RKO (cell line): Measurements from ENCODE around the gene RAB42.
"Not testable (repeated sequence)": the region's sequence is repeated elsewhere in the genome, so short reads cannot be mapped to it uniquely, and the experiment has no call there.

Experiments
- DNase-seq: peaks from one replicate; pipeline ENCODE4 v3.0.0-alpha.2; 2016; ENCODE audit warnings: low spot score

Gene RAB42

DNA sequence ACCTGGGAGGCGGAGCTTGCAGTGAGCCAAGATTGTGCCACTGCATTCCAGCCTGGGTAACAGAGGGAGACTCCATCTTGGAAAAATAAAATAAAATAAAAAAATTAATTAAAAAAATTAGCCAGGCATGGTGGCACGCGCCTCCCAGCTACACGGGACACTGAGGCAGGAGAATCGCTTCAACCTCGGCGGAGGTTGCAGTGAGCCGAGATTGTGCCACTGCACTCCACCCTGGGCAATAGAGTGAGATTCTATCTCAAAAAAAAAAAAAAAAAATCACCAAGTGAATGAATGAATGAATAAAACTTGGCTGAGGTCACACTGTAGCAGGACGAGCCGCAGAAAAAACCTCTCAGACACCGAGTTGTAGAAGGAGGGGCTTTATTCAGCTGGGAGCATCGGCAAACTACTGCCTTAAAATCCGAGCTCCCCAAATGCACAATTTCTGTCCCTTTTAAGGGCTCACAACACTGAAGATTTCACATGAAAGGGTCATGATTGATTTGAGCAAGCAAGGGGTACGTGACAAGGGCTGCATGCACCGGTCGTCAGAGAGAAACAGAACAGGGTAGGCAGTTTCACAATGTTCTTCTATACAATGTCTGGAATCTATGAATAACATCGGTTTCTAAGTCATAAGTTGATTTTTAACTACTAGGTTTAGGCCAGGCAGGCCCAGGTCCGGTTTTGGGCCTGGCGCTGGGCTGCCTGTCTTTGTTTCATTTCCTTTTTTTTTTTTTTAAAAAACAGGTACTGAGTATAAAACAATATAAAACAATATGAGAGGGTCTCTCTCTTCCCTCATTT is 5.3 kb upstream of the RAB42 start:
- DNase-seq: not testable (repeated sequence)

DNA sequence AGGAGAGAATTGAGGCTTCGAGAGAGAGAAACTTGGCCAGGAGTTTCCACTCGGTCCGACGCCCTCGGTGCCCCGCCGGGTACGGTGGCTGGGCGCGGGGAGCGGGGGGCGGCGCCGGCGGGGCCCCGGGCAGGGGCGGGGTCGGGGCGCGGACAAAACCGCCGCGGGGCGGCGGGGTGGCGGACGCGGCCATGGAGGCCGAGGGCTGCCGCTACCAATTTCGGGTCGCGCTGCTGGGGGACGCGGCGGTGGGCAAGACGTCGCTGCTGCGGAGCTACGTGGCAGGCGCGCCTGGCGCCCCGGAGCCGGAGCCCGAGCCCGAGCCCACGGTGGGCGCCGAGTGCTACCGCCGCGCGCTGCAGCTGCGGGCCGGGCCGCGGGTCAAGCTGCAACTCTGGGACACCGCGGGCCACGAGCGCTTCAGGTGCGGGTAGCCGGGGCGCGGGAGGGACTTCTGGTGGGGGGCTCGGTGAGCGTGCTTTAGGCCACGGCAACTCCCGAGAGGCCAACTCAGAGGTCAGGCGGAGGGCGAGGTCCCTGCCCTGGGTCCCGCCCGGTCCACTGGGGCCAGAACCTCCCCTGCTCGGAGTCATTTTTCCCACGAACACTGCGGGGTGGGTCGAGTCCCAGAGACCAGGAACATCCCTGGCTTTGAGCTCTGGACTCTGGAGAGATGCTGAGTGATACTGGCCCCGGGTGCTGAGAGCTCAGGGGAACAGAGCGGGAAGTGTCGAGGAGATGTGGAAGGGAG is 431 bp downstream of the RAB42 start:
- DNase-seq: no peak

DNA sequence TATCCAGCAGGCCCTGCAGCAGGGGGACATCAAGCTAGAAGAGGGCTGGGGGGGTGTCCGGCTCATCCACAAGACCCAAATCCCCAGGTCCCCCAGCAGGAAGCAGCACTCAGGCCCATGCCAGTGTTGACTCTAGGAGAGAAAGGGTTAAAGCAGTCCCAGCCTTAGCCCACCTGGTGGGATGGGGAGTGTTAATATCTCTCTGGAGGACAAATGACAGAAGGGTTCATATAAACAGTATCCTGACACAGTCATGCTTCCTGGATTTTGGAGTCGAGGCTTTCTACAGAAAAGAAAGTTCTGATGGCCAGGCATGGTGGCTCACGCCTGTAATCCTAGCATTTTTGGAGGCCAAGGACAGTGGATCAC is 1.9 kb downstream of the RAB42 start:
- DNase-seq: not testable (repeated sequence)

DNA sequence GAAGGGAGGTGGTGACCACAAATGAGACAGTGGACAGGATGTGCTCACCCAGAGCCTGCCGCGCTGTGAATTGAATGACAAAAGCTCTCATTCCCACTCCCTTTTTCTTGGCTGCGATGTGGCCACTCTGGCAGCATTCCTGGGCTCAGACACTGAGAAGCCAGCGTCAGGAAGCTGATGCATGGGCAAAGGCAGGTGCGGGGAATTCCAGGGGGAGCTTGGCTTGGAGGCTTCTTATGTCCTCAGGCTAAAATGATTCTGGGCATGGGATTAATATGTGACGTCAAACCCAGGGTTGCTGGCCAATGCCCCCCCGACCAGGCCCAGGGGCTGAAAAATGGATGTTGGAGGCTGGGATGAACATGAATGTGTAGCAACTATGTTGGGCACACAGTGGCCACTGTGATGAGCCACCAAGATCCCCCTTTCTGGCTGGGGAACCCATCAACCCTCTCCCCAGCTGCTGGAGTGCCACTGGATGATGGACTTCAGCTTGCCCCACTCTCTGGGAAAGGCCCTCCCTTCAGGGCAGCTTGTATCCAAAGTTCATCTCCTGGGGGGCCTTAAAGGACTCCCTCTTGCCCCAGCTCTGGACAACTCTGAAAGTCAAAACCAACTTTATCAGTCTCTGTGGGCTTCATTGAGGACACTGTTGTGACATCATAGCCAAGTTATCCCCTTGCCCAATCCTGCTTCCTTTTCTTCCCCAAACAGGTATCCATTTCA is 2.8 kb downstream of the RAB42 start:
- not testable (repeated sequence) for DNase-seq

DNA sequence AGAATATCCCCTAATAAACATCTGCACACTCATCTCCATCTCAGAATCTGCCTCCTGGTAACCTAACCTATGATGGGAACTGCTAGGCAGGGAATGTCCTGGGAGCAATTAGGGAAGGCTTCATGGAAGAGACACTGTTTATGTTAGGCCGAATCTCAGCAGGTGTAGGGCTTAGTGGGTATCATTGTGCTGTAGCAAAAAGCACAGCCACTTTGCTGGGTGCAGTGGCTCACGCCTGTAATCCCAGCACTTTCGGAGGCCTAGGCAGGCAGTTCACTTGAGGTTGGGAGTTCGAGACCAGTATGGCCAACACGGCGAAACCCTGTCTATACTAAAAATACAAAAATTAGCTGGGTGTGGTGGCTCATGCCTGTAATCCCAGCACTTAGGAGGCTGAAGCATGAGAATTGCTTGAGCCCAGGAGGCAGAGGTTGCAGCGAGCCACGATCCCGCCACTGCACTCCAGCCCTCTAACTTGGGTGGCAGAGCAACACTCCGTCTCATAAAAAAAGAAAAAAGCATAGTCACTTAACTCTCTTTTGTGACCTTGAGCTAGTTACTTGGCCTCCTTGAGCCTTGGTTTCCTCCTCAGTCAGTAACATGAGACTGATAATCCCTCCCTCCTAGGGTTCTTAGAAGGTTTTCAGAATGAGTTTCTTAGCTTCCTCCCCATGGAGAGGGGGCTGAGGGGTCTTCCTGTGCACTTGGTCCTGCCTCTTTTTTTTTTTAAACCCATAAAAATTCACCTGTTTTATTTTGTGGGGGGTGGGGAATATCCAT is 3.5 kb downstream of the RAB42 start:
- DNase-seq: no peak

DNA sequence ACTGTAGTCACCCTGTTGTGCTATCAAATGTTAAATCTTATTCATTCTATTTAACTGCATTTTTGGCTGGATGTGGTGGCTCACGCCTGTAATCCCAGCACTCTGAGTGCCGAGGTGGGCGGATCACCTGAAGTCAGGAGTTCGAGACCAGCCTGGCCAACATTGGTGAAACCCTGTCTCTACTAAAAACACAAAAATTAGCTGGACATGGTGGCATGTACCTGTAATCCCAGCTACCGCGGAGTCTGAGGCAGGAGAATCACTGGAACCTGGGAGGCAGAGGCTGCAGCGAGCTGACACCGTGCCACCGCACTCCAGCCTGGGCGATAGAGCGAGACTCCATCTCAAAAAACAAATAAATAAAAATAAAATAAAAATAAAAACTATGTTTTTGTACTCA is 4.2 kb downstream of the RAB42 start:
- not testable (repeated sequence) for DNase-seq

DNA sequence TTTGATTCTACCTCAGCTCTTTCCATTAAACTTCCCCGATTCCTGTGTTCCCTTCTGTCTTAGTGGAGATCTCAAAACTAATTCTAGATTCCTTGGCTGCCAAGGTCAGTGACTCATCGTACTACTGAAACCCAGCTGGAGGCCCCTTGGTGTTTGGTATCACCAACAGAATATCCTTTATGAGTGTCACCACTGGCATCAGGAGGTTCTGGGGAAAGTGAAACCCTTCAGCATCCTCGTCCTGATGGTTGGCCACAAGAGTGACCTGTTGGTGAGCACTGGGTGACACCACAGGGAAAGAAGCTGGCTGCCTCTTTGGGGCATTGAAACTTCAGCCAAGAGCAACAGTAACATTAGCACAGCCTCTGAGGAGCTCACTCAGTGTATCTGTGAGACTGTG is 9.6 kb downstream of the RAB42 start:
- DNase-seq: peak; percentile 62

DNA sequence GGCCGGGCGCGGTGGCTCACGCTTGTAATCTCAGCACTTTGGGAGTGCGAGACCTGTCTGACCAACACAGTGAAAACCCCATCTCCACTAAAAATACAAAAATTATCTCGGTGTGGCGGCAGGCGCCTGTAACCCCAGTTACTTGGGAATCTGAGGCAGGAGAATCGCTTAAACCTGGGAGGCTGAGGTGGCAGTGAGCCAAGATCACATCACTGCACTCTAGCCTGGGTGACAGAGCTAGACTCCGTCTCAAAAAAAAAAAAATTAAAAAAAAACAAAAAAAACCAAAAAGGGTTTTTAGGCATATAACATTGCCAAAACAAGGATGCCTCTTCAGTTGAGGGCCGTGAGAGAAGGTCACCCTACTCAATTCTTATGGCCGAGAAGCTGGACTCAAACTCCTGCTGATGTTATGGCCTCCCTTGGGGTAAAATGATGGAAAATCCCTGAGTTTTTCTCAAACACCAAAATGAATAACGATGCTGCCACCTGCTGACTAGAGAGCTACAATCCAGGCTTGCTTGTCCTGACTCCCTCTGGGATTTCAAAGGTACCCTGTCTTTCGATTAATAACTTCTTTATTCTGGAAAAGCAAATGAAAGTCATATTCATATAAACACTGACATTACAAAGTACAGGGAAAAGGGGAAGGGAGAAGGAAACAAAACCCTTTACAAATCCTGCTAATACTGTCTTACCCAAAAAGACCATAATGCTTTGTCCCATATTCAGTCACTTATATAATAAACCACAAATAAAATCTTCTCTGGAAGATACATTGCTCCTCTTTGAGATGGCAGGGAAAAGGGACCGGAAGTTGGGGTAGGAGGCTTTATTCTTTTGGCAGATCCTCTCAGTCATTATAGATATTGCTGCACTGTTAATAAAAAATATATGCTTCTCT is 10.7 kb downstream of the RAB42 start:
- peak; percentile 82 for DNase-seq

DNA sequence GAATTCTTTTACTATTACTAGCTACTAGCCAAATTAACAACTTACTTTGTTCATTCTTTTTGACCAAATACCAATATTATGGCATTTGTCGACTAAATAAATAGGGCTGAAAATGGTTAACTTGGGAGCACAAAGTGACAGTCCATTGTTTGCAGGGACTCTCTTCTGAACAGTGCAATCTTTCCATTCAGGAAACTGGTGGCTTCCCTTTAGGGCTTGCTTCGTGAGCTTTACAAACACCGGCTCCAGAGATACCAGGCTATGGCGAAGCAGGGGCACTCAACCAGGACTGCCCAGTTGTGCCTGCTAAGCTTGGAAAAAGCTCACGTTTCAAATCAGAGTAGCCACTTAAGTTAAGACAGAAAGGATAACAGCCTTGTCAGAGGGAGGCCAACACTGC is 12.3 kb downstream of the RAB42 start:
- no peak for DNase-seq

DNA sequence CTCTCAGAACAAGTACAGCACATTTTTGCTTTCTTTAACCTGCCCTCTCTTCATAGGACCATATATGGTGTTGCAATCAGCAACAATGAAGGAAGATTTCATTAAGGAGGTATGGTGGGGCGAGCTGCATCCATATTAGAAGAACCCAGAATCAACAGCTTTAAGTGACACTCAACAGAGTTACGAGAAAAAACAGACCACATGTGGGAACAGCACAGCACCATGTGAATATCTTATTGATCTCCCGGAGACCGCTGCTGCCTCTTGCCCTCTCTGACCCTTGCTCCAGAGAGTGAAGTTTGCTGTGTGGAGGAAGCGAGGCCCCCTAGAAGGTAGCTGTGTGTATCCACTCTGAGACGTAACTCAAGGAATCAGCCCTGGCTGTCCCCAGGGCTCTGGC is 12.9 kb downstream of the RAB42 start:
- DNase-seq: no peak

DNA sequence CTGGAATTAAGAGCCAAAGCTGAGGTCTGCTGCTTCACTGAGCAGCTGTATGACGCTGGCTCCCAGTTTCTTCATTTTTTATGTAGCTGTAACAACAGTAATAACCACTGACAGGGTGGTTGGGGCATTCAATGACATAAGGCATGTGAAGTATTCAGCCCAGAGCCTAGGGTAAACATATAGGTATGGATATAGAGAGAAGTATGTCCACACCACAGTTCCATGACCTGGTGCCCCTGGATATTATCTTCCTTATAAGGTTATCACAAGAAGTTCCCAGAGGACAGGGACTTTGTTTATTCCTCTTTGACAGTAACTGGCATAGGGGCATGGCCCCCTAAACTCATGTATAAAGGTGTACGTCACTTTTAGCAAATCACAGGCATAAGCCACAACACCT is 14.7 kb downstream of the RAB42 start:
- DNase-seq: no peak

DNA sequence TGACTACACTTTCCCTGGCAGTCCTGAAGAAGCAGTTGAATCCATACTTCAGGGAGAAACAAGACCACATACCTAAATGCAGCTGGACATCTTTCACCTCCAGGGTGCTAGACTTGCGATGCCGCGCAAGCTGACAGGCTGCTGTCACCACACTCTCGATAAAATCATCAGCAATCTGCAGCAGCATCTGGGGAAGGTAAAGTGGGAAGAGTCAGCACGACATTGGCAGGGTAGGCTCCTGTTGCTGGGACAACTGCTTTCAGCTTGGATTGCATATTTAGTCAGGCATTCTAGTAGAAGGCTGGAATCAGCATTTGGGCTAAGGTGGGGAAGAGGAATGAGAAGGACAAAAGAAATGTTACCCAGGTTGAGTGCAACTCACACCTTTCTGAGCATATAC is 21.1 kb downstream of the RAB42 start:
- no peak for DNase-seq

DNA sequence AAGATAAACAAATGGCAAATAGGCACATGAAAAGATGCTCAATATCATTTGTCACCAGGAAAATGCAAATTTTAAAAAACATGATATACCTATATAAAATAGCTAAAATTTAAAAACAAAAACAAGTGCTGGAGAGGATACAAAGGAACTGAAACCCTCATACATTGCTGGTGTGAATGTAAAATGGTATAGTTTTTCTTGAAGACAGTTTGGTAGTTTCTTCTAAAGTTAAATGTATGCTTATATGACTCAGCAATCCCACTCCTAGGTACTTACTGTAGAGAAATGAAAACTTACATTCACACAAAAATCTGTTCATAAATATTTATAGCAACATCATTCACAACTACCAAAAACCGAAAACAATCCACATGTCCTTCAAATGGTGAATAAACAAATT is 39.6 kb downstream of the RAB42 start:
- no peak for DNase-seq

DNA sequence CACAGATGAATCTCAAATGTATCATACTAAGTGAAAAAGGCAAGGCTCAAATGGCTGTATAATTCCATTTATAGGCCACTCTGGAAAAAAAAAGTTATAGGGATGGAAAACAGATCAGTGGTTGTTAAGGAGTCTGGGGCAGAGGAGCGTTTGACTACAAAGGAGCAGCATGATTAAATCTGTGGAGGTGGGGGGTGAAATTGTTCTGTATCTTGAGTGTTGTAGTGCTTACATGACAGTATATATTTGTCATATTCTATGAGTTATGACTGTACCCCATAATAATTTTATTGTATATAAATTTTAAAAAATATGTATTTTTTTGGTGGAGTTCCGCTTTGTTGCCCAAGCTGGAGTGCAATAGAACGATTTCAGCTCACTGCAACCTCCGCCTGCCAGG is 40.5 kb downstream of the RAB42 start:
- no peak for DNase-seq

DNA sequence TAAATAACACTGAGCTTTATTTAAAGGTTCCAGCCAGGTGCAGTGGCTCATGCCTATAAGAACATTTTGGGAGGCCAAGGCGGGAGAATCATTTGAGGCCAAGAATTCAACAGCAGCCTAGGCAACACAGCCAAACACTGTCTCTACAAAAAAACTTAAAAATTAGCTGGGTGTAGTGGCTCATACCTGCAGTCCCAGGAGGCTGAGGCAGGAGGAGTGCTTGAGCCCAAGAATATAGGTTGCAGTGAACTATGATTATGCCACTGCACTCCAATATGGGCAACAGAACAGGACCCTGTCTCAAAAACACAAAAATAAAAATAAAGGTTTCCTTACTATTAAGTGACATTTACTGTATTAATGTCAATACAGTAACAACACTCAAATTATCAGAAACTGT is 48.7 kb downstream of the RAB42 start:
- peak; percentile 71 for DNase-seq

DNA sequence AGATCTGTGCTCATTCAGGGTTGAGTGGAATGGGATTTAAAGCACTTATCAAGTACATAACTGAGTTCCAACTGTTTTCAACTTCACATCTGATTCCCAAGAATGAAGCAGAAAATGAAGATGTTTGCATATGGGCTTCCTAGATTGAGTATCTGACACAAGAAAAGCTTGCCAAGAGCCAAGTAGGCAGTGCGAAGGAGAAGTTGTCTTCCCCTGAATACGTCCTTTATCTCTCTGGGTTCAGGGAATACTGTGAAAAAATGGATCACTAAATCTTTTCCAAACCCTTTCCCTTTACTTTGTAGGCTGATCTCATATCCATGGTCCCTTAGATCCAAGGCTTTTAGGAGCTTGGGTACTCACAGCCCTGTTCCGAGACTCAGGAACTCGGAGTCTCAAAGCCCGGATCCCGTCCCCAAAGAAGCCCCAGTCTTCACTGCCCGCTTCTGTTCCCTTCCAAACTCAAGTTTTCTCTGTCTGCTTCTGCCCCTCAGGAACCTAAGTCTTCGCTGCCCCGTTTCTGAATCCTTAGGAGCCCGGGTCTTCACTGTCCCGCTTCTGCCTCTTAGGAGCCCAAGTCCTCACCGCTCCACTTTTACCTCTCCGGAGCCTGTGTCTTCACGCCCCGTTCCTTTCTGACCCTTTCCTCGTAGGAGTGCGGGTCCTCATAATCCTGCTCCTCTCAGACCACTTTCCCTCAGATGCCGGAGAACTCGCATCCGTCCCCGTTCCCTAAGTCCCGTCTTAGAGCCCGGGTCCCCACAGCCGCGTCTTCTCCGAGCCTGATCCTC is 50.2 kb downstream of the RAB42 start:
- DNase-seq: peak; percentile 41

DNA sequence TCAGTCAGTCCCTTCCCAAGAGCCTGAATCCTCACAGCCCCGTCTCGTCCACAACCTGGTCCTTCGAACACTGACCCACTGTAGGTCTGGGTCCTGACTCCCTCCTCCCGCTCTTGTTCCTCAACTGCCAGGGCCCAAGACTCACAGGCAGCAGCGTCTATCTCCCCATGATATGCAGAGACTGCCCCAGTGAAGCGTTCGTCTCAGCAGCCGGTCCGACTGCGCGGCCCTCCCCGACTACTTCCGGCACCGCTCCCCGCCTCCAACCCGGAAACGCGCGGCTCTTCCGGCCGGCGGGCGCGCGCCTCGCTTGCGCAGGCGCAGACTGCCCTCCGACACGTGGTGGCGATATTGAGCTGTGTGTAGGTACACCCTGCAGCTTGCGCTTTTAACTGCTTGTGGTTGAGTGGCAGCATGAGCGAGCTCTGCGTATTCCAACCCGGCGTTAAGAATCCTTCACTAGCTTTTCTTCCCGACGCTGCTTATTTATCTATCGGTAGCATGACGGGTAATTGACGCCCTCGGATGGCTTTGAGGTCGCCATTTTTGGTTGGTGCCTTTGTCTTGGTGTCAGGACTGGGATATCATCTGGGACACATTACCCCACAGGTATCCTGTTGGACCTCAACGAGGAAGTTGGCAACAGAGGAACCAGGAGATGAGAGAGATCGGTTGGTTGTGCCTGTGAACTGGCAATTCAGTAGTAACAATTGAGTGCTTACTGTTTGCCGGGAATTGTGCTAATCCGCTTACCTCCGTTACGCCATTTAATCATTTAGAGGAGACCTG is 51.0 kb downstream of the RAB42 start, which contains the start of gene TAF12:
TAF12 (minus strand) TSS at position 221 of the 789 bp plus-strand sequence. CDS start 20,986 bp downstream, outside the sequence.
- DNase-seq: peak; percentile 96

DNA sequence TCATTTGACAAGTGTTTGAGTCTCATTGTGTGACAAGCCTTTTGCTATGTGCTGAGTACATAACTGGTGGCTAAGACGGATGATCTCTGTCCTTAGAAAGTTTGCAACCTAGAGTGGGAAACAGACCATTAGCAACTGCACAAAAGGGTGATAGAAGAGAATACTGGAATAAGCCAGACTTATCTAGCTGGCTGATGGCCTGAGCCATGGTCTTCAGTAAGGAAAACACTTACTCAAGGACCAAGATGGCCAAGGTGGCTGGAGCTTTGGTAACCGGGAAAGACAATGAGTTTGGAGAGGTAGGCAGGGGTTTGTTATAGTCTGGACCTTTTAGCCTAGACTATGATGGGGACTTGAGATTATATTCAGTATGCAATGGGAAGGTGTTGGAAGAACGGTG is 52.4 kb downstream of the RAB42 start:
- DNase-seq: no peak
